ENCODE results near the gene MAP3K3.

The MAP3K3 gene

DNA sequence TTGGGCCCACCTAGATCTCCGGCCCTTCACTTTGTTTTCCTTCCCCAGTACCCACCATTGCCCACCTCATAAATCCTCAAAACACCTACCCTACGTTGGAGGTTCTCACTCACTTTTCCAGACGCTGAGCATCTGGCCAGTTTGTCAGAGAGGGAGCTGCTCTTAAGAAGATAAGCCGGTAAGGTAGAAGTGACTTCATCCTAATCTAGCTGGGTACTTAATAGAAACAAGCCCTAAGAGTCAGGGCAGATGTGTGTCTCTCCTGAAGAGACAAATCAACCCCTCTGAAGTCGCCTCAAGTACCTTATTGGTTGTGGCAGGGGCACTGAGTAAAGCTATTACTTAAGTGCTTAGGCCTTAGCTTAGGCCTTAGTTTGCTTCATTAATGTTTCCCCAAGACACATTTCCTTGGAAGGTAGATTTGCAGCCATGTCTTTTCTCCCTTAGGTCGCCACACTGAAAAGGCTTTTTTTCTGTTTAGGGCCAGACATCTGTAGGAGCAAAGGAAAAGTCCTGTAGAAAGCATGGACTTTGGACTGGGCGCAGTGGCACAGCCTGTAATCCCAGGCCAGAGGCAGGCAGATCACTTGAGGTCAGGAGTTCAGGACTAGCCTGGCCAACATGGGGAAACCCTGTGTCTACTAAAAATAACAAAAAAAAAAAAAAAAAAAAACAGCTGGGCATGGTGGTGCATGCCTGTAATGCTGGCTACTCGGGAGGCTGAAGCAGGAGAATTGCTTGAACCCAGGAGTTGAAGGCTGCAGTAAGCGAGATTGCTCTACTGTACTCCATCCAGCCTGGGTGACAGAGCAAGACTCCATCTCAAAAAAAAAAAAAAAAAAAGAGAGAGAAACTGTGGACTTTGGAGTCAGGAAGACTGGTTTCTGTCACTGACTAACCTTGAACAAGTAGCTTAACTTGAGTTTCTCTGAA is 20.5 kb upstream of the MAP3K3 start:
- Mint-ChIP-seq H3K27ac (peak overlapping the region; percentile 89), H3K9me3 (no peaks in the 10 kb centered on the region), H3K4me1 (peaks cover 37% of the 10 kb centered on the region), H3K4me3 (peak overlapping the region; percentile 96), H3K36me3 (ENCODE audit: low read depth) (peaks cover 6% of the 10 kb centered on the region), H3K27me3 (no peaks in the 10 kb centered on the region)
- ATAC-seq (no peak), DNase-seq (no peak)

- DNase-seq, result no peak
- no peak for ATAC-seq
- peaks cover 27% of the 10 kb centered on the region for H3K4me1 Mint-ChIP-seq
- H3K36me3 Mint-ChIP-seq (ENCODE audit: low read depth), result peaks cover 9% of the 10 kb centered on the region
- no peak overlapping the region for H3K4me3 Mint-ChIP-seq
- H3K27ac Mint-ChIP-seq, result peak overlapping the region; percentile 66
- H3K9me3 Mint-ChIP-seq, result no peaks in the 10 kb centered on the region
- H3K27me3 Mint-ChIP-seq, result no peaks in the 10 kb centered on the region
These were observed 12.2 kb upstream of the MAP3K3 start for GRCh38 chr17:63609816-63610573.

DNA sequence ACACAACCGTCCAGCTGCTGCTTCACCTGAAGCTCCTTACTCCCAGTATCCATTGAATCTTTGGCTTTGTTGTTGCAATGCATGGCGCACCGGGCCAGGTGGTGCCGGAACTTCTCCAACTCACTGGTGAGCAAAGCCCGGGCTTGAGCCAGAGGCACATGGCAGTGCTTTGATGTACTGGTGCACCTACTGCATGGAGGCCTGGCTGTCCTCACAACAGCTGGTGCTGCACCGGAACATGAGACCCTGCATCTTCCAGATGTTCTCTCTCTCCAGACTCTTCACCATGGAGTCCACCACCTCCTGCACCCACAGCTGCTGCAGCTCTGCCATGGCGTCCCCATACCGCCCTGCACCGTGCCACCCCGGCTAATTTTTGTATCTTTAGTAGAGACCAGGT is 11.4 kb upstream of the MAP3K3 start:
- Mint-ChIP-seq H3K9me3 (no peaks in the 10 kb centered on the region), H3K4me1 (peaks cover 27% of the 10 kb centered on the region), H3K27ac (peak overlapping the region; percentile 66), H3K4me3 (no peak overlapping the region), H3K36me3 (ENCODE audit: low read depth) (peaks cover 9% of the 10 kb centered on the region), H3K27me3 (no peaks in the 10 kb centered on the region)
- DNase-seq (no peak), ATAC-seq (no peak)

- ATAC-seq (peak; percentile 47), DNase-seq (no peak)
- Mint-ChIP-seq H3K4me1 (peaks cover 27% of the 10 kb centered on the region), H3K27ac (peak overlapping the region; percentile 62), H3K27me3 (no peaks in the 10 kb centered on the region), H3K9me3 (no peaks in the 10 kb centered on the region), H3K4me3 (no peak overlapping the region), H3K36me3 (ENCODE audit: low read depth) (peaks cover 9% of the 10 kb centered on the region)
These were observed 10.9 kb upstream of the MAP3K3 start for GRCh38 chr17:63611354-63611753.

- H3K36me3 Mint-ChIP-seq (ENCODE audit: low read depth), result peaks cover 4% of the 10 kb centered on the region
- H3K9me3 Mint-ChIP-seq, result no peaks in the 10 kb centered on the region
- H3K27me3 Mint-ChIP-seq, result no peaks in the 10 kb centered on the region
- DNase-seq (no peak), ATAC-seq (no peak)
- H3K4me1 Mint-ChIP-seq, result peaks cover 27% of the 10 kb centered on the region
- no peak overlapping the region for H3K4me3 Mint-ChIP-seq
- no peak overlapping the region for H3K27ac Mint-ChIP-seq
These were observed 8.6 kb upstream of the MAP3K3 start for GRCh38 chr17:63613663-63614062.

GRCh38 chr17:63621229-63621683 is 961 bp upstream of the MAP3K3 start:
- Mint-ChIP-seq H3K4me3 (peak overlapping the region; percentile 85), H3K36me3 (ENCODE audit: low read depth) (no peaks in the 10 kb centered on the region), H3K9me3 (no peaks in the 10 kb centered on the region), H3K27me3 (no peaks in the 10 kb centered on the region), H3K27ac (peak overlapping the region; percentile 40), H3K4me1 (peaks cover 33% of the 10 kb centered on the region)
- no peak for DNase-seq
- no peak for ATAC-seq

DNA sequence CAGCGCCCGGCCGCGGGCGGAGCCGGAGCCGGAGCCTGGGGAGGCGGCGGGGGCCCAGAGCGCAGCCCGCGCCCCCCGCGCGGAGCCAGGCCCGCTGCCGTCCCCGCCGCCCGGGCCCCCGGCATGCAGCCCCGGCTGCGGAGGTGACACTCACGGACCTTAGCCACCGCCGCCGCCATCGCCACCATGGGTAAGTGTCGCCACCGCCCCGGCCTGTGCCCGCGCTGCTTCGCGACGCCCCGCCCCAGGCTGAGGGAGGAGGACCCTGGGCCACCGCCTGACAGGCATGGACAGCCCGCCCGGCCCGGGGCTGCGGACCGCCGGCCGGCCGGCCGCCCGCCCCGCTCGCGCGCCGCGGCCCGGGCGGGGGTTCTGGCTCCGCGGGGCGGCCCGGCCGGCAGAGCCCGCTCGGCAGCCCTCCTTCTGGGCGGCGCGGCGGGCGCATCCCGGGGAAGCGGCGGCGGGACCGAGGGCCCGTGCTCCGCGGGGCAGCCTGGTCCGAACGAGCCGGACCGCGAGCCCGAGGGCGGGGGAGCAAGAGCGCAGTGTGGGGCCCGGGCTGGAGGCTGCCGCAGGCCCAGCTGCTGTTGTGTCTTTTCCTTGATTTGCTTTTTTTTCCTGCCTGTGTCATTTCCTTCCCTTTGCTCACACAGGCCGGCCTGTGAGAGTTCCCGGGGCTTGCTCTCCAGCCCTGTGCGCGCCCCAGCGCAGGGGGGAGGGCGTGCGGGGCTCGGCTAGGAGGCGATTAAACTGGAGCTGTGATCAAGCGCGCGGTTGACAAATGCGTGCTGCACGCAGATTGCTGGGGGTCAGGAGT is 565 bp downstream of the MAP3K3 start:
- DNase-seq, result peak; percentile 73
- peaks cover 42% of the 10 kb centered on the region for H3K4me1 Mint-ChIP-seq

DNA sequence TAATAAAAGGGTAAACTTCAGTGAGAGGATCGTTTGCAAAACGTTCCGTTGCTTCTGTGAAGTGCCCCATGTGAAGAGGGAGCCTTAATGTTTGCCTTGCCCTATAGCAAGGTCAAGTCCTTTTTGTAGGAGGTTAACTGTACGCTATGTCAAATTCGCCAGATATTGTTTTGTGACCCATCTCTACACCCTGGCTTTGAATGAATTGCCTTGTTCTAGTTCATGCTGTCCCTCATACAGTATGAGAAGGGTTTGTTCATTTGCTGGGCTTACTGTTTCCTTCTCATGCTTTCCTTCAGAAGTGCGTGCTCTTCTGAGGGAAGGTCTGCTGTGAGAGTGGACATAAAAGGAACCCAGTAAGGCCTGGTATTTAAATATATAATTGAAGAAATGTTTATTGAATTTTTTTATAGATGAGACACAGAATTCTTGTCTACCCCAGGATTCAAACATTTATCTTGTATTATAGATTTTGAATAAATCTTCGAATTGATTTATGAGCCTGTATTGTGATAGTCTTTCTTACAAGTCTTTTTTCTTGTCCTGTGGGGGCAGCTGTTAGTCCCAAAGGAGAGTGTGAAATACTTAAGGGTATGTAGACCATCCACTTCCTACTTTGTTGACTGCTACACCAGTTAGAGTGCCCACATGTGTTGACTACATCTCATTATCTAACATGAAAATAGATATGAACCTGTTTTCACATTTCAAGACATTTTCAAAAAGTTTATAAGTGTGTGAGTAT is 1.7 kb downstream of the MAP3K3 start:
- Mint-ChIP-seq H3K4me1 (peaks cover 42% of the 10 kb centered on the region), H3K27ac (peak overlapping the region; percentile 75), H3K4me3 (peak overlapping the region; percentile 95), H3K27me3 (no peaks in the 10 kb centered on the region), H3K36me3 (ENCODE audit: low read depth) (peaks cover 1% of the 10 kb centered on the region), H3K9me3 (no peaks in the 10 kb centered on the region)
- DNase-seq (no peak), ATAC-seq (no peak)

More for the DNA sequence above, 565 bp downstream of the MAP3K3 start:
- Mint-ChIP-seq H3K27me3 (no peaks in the 10 kb centered on the region), H3K9me3 (no peaks in the 10 kb centered on the region), H3K27ac (peak overlapping the region; percentile 75), H3K4me3 (peak overlapping the region; percentile 95), H3K36me3 (ENCODE audit: low read depth) (no peaks in the 10 kb centered on the region)
- ATAC-seq, result peak; percentile 26

GRCh38 chr17:63624531-63624880 is 2.3 kb downstream of the MAP3K3 start:
- peaks cover 1% of the 10 kb centered on the region for H3K36me3 Mint-ChIP-seq (ENCODE audit: low read depth)
- H3K9me3 Mint-ChIP-seq, result no peaks in the 10 kb centered on the region
- ATAC-seq (no peak), DNase-seq (no peak)
- H3K4me3 Mint-ChIP-seq, result peak overlapping the region; percentile 95
- no peak overlapping the region for H3K27ac Mint-ChIP-seq
- peaks cover 42% of the 10 kb centered on the region for H3K4me1 Mint-ChIP-seq
- H3K27me3 Mint-ChIP-seq, result no peaks in the 10 kb centered on the region

- no peak overlapping the region for H3K4me3 Mint-ChIP-seq
- peaks cover 37% of the 10 kb centered on the region for H3K4me1 Mint-ChIP-seq
- H3K36me3 Mint-ChIP-seq (ENCODE audit: low read depth), result peaks cover 1% of the 10 kb centered on the region
- no peak for ATAC-seq
- H3K27me3 Mint-ChIP-seq, result no peaks in the 10 kb centered on the region
- H3K9me3 Mint-ChIP-seq, result no peaks in the 10 kb centered on the region
- no peak overlapping the region for H3K27ac Mint-ChIP-seq
- DNase-seq, result no peak
These were observed 4.4 kb downstream of the MAP3K3 start for GRCh38 chr17:63626551-63627180.

GRCh38 chr17:63629627-63630026 is 7.4 kb downstream of the MAP3K3 start:
- Mint-ChIP-seq H3K27ac (no peak overlapping the region), H3K27me3 (no peaks in the 10 kb centered on the region), H3K4me3 (no peak overlapping the region), H3K9me3 (no peaks in the 10 kb centered on the region), H3K36me3 (ENCODE audit: low read depth) (peaks cover 10% of the 10 kb centered on the region), H3K4me1 (peaks cover 31% of the 10 kb centered on the region)
- no peak for DNase-seq
- ATAC-seq, result no peak

GRCh38 chr17:63631062-63631461 is 8.8 kb downstream of the MAP3K3 start:
- H3K27ac Mint-ChIP-seq, result no peak overlapping the region
- H3K4me3 Mint-ChIP-seq, result no peak overlapping the region
- peaks cover 11% of the 10 kb centered on the region for H3K36me3 Mint-ChIP-seq (ENCODE audit: low read depth)
- H3K27me3 Mint-ChIP-seq, result no peaks in the 10 kb centered on the region
- no peak for ATAC-seq
- DNase-seq, result no peak
- peaks cover 19% of the 10 kb centered on the region for H3K4me1 Mint-ChIP-seq
- H3K9me3 Mint-ChIP-seq, result no peaks in the 10 kb centered on the region

- Mint-ChIP-seq H3K27me3 (no peaks in the 10 kb centered on the region), H3K36me3 (ENCODE audit: low read depth) (peaks cover 14% of the 10 kb centered on the region), H3K27ac (no peak overlapping the region), H3K9me3 (no peaks in the 10 kb centered on the region), H3K4me3 (no peak overlapping the region), H3K4me1 (peaks cover 16% of the 10 kb centered on the region)
- DNase-seq (no peak), ATAC-seq (no peak)
These were observed 9.4 kb downstream of the MAP3K3 start for GRCh38 chr17:63631626-63632025.

Measured in activated naive CD8-positive, alpha-beta T cell treated with anti-CD3 and anti-CD28 coated beads, Interleukin-2, amount 50 U/mL, for 24 hours (primary cell).